NCI-H345 treated with DMSO at 0.1 percent for 48 hours (cell line): ENCODE measurements around the gene RMC1.
"Not testable (repeated sequence)": the region's sequence is repeated elsewhere in the genome, so short reads cannot be mapped to it uniquely, and the experiment has no call there.

ENCODE experiments used
- DNase-seq: peaks from one replicate; lab custom pipeline; 2025; ENCODE audit not compliant: unreplicated experiment; lab: John Stamatoyannopoulos, UW

Gene RMC1

DNA sequence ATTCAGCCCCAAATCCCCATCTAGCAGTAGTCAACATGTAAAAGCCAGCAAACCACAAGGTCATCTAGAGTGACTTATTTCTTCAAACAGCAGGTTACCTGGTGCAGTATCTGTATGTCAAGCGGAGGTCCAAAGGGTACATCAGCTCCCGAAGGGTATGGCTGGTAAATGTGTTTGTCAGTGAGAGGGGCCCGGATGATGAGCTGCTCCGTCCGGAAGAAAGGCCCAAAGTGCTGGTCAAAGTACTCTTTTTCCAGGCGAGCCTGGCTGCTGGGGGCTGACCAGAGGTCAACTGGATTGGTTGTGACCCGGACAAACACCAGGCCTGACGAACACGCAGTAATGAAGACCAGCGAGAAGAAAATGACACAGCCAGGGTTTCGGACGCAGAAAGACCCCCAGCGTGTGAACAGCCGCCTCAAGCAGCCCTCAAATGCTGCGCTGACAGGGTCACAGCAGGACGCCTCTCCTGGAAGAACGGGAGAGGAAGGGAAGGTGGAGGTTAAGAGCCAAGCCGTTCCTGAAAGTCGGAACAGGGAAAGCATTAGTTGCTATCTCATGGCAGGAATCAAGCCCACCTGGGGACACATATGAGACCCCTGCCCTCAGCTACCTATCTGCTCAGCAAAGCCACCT is 53.0 kb downstream of the RMC1 start:
- DNase-seq: no peak

DNA sequence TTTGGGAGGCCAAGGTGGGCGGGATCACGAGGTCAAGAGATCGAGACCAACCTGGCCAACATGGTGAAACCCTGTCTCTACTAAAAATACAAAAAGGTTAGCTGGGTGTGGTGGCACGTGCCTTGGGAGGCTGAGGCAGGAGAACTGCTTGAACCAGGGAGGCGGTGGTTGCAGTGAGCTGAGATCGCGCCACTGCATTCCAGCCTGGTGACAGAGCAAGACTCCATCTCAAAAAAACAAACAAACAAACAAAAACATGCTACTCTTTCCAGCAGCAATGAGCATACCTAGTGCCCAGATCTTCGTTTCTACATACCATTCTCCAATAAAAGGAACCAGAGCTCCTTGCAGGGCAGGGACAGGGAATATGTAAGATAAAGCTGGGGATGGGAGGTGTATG is 54.2 kb downstream of the RMC1 start:
- DNase-seq: not testable (repeated sequence)

DNA sequence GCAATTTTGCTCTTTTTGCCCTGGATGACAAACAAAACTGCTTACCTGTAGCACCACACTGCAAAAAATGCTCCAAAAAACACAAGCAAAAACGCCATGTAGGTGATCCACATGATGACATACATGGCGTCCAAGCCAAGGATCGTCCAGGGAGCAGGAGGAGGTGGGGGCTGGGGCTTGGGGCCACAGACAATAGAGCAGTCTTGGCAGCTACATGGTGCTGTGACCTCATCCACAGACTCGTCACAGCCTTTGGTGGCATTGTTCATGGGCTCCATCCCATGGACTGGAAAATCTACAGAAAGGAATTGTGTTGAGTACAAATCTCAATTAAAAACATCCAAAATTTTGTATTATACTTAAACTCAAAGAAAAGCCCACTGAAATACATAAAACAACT is 56.9 kb downstream of the RMC1 start:
- DNase-seq: no peak

DNA sequence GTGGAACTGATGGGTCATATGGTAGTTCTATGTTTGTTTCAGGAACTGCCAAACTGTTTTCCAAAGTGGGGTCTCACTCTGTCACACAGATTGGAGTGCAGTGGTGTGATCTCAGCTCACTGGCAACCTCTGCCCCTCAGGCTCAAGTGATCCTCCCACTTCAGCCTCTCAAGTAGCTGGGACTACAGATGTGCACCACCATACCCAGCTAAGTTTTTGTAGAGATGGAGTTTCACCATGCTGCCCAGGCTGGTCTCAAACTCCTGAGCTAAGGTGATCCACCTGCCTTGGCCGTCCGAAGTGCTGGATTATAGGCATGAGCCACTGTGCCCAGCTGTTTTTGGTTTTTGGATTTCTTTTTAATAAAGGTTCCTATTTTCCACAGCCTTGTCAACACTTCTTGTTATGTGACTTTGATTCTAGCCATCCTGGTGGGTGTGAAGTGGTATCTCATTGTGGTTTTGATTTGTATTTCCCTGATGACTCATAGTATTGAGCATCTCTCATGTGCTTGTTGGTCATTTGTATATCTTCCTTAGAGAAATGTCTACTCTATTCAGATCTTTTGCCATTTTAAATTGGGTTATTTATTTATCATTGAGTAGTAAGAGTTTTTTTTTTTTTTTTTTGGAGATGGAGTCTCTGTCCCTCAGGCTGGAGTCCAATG is 60.2 kb downstream of the RMC1 start:
- no peak for DNase-seq

DNA sequence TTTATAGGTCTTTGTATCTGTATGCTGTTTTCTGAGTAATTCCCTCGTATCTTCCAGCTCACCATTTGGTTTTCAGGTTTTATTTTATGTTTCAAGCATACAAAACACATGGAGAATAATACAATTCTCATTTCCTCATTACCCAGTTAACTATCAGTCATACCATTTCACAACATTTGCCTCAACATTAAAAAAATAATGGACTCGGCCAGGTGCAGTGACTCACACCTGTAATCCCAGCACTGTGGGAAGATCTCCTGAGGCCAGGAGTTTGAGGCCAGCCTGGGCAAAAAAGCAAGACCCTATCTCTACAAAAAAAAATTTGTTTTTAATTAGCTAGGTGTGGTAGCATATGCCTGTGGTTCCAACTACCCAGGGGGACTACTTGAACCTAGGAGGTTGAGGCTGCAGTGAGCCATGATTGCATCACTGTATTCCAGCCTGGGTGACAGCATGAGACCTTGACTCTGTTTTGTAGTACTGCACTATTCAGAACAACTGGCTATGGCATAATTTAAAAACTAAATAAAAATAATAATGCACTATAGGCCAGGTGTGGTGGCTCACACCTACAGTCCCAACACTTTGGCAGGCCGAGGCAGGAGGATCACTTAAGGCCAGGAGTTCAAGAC is 62.7 kb downstream of the RMC1 start:
- no peak for DNase-seq

DNA sequence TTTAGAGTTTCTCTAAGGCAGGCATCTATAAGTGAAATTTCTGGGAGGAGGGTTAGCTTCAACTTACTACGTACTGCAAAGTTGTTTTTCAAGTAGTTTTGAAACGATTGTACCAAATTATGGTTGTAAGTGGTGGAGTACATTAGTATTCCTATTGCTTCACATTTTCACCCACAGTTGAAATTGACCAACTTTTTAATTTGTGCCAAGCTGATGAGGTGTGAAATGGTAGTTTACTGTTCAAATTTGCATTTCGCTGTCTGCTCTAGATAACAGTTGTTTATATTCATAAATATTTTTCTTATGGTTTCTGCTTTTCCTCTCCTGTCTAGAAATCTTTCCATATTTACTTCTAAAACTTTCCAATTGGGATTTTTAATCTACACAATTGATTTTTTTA is 64.4 kb downstream of the RMC1 start:
- DNase-seq: no peak

DNA sequence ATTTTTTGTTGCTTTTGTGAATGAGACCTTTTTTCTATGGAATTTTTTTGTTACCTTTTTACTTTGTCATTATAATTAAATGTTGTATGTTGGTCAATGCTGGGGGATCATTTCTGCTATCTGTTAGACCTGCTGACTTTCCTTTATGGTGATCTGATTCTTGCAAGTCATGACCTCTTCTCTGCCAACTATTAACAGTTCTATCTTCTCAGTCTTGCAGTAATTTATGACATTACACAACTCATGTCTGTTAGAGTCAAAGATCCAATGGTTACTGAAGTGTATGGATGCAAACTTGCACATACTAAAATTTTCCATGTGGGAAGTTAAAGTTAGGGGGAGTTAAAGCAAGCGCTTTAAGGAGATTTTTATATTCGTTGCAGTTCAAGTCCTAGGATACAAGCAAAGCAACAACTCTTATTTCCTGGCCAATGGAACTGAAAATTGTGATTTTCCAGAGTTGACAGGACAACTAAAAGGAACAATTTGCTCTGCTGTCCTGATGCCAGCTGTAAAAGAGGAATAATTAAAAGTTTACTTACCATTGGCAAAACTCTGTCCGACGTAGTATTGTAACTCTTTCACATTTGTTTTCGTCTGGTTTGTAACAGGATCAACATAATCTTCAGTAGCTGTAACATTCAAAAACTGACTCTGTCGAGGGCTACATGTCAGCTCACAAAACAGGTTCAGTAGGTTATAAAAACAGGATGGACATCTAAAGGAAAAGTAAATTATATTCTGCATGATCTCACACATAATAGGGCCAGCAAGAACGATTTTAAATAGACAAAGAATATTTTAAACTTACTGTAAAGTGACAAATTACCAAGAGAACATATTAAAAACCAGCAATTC is 65.2 kb downstream of the RMC1 start:
- DNase-seq: no peak

DNA sequence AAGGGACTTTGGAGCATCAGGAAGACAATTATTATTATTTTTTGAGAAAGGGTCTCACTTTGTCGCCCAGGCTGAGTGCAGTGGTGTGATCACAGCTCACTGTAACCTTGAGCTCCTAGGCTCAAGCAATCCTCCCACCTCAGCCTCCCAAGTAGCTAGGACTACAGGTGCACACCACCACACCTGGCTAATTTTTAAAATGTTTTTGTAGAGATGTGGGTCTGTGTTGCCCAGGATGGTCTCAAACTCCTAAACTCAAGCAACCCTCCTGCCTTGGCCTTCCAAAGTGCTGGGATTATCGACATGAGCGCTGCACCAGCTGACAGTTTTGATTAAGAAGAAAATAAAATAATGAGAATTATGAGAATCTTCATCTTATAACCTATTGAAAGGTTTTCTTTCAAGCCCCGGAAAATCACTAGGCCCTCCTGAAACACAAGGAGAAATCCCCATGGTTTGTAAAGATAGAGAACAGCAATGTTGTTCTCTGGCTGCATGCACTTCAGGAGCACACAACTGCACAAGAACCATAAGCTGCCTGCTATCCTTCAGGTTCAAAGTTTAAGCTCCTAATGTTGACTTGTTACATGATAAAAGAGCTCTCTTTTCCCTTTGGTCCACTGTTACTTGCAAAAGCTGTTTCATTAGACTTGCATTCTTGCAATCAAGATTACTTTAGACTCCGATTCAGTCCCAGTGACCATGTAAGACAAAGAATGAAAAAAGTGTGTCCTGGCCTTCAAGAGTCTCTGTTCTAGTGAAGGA is 66.2 kb downstream of the RMC1 start:
- DNase-seq: no peak

DNA sequence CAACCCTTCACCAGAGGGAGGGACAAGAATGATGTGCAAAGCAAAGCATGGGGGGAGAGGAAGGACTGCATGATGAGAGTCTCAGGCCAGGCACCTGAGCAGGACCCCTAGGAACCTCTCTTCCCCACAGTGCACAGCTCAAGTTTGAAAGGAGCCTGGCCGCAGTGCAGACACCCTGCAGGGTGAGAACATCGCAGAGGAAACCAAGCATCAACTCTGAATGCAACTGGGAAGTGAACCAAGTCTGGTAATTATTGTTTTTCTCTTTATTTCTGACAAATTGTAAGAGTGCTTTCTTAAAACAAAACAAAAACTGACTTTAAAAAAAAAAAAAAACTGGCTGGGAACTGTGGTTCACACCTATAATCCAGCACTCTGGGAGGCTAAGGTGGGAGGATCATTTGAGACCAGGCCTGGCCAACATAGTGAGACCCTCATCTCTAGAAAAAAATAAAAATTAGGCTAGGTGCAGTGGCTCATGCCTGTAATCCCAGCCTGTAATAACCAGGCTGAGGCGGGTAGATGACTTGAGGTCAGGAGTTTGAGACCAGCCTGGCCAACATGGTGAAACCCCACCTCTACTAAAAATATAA is 67.7 kb downstream of the RMC1 start:
- DNase-seq: no peak

DNA sequence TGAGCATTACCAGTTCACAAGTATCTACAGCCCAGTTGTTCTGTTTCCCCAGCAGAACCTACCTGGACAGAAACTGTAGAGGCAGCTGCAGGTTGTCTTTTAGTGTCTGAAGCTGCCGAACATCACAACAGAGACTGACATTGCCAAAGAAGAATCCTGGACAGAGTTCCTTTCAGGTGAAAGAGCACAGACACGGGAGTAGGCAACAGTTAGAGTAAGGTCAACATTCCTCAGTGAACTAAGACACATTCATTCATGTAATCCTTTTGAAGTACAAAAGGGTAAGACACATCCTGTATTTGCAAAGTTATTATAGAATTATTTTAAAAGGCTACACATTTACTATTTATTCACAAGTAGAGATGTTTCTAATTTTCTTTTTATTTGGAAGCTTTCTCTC is 68.7 kb downstream of the RMC1 start:
- no peak for DNase-seq

DNA sequence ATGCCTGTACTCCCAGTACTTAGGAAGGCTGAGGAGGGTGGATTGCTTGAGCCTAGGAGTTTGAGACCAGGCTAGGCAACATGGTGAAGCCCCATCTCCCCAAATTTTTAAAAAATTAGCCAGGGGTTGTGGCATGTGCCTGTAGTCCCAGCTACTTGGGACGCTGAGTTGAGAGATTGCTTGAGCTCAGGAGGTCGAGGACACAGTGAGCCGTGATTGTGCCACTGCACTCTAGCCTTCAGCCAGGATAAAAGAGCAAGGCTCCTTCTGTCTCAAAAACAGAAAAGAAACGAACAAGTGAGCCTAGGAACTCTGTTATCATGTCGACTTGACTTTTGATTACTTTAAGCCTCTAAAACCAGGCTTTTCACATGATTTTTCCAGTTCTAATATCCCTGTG is 69.3 kb downstream of the RMC1 start:
- DNase-seq: no peak

DNA sequence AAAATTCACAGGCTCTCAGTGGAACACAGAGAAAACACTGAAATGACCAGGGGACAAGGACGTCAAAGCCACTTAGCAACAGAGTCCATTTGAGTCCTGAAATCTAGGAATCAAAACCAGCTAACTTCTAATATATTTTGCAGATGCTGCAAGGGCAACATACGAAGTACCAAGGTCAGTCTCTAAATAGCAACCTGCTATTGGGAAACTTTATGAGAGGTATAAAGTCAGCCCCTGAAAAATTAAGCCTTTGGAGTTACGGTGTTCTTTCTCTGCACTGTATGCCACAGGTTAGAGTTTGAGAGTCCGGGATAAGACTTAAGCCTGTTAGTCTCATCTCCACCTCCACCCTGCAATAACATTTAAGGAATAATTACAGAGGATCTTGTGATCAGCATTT is 69.7 kb downstream of the RMC1 start:
- no peak for DNase-seq

DNA sequence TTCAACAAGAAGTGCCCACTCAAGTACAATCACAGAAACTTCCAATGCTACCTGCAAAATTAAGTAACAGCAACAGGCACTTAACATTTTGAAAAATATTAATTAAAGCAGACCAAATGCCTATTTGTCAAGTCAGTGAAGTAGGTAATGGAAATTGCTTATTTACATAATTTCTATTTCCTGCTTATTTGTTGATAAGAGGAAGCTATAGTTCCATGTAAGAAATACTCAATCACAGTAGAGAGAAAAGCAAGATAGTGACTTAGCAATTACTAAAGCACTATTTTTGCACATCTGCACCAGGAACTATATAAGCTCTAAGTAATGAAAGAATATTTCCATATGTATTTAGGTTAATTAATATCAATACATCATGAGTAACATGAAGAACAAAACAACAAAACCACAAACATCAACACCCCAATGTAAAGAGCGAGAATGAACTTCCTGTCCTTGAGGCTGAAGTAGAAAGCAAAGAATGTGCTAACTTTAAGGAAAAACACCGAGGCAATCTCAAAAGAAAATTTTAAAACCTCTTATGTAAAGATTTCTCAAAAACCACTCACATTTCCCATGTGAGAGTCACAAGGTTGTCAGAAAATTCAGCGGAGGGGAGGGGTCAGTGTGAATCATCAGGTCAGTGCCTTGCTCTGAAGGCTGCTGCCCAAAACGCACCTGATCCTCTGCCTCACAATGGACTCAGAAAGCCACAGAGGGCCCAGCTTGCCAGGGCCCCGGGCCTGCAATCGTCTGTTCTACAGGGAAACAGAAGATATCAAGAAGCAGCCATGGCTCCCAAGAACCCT is 70.5 kb downstream of the RMC1 start:
- DNase-seq: no peak

DNA sequence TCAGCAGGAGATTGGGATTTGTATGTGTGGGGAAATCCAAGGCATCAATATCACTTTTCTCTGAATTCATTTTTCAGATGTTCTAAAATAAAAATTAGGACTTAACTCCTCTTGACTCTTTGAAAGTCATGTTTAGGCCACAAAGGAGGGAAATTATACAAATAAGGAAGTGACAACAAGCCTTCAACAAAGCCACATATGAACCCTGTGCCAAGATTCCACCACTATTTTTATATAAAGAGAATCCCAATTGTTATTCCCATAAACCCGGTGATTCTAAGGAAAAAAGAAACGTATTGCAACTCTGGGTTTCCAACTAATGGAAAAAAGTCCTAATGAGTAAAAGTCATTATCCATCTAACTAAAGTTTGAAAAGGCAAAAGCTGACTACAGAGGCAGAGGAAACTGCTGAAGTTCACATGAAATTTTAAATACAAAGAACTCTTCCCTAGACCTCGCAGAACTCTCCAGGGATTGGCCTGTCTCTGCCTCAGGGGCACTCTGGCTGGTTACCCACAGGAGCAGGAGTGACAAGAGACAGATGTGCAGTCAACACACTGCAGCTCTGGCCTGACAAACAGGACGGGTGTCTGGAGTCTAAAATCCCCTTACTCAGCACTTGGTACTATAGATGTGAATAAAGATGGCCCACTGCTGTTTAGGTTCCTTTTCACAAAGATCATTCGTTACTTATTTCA is 71.4 kb downstream of the RMC1 start:
- no peak for DNase-seq

DNA sequence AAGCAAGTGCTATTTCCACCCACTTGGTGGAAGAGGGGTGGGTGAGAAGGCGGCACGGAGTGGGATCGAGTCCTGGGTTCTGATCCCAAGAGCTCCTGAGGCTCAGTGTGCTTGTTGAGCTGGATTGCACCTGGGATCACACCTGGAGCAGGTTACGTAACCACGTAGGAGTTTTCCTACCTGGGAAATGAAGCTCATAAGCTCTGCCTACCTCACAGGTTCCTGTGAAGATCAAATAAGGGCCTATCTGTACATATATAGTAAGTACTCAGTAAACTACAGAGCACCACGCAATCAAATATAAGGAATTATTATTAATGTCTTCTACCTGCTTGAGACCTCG is 72.0 kb downstream of the RMC1 start:
- DNase-seq: no peak

DNA sequence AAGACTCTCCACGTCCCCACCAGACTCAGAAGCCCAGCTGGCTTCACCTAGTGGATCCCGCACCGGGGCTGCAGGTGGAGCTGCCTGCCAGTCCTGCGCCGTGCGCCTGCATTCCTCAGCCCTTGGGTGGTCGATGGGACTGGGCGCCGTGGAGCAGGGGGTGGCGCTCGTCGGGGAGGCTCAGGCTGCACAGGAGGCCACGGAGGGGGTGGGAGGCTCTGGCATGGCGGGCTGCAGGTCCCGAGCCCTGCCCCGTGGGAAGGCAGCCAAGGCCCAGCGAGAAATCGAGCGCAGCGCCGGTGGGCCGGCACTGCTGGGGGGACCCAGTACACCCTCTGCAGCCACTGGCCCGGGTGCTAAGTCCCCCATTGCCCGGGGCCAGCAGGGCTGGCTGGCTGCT is 74.2 kb downstream of the RMC1 start:
- not testable (repeated sequence) for DNase-seq

DNA sequence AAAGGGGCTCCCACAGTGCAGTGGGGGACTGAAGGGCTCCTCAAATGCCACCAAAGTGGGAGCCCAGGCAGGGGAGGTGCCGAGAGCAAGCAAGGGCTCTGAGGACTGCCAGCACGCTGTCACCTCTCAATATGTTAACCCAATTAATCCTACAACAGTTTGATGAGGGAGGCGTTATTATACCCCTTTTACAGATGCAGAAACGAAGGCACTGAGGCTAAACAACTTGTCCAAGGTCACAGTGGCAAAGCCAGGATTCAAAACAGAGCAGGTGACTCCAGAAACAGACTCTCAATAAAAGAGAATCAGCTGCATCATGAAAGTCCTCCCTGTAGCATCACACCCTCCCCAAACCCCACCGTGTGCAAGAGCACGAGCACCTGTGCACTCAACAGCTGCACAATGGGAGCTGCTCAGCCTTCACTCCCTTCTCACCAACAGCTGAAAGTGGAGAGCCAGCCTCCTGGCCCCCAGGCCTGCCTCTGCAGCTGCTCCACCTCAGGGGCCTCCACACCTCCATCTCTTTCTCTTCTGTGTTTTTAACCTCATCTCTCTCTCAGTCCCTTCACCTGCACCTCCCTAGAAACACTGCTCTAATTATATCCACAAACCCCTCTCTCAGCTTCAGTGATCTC is 74.9 kb downstream of the RMC1 start:
- DNase-seq: peak; percentile 2

DNA sequence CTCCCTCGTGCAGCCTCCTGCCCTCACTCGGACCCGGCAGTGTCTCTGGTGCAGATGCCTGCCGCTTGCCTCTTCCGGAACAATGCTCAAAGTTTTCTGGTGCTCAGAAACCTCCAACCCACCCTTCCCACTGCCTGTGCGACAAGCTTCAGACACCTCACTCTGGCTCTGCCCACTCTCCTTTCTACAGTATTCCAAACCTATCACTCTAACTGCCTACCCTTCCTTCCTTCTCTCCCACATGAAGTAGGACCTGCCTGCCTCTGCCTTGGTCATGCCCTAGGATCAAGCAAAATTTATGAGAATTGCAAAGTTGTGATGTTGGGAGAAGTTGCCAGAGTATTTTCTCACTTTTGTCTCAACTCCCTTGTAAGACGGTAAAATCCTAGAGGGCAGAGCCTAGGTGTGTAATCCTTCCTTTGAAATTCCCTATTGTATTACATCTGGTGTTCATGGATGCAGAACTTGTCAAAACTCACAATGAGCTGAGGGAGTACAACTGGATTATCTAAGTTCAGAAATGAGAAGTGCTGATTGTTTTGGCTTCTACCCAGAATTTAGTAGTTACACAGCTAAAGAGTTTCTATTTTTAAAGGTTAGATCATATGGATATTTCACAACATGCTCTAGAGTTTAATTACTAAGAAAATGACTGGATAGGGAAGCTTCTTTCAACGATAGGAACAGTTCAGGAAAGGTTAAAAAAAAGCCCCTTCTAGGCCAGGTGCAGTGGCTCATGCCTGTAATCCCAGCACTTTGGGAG is 75.8 kb downstream of the RMC1 start:
- DNase-seq: no peak
